Adrenal gland (tissue), 5 donors: ENCODE data around the gene TMCC1.

Experiments used
- CTCF ChIP-seq, 6 experiments: fragments of 450-650 bp in 4 of 6; fragments of 200-600 bp in 2 of 6; sonication (generic) in 1 of 6; IDR thresholded peaks; 1 replicate in 5 of 6; 2 replicates in 1 of 6; pipeline versions ENCODE4 v1.5.1 to v1.8.0; 2016 to 2021; ENCODE audit warnings: antibody characterized with exemption in 6 of 6, mild to moderate bottlenecking in 2 of 6, moderate library complexity in 1 of 6
- POLR2A ChIP-seq, 2 donors: fragments of 450-650 bp; IDR thresholded peaks; one replicate each; pipeline ENCODE4 v1.6.1; 2017; ENCODE audit warnings: antibody characterized with exemption in 2 of 2, mild to moderate bottlenecking in 2 of 2, moderate library complexity in 1 of 2
- donor health status: DM: no; HTN: no; CAD: no.

- no peak for TF ChIP-seq POLR2A (IDR thresholded peaks at IDR 0.05)
- no peak for TF ChIP-seq CTCF (IDR thresholded peaks at IDR 0.05)
Observed at GRCh38 chr3:129918461-129918860, 24.9 kb upstream of the TMCC1 start.
